NCI-H1436 treated with DMSO at 0.1 percent for 48 hours (cell line): Measurements from ENCODE around the gene TEKTIP1.

Source experiments
- DNase-seq: peaks from one replicate; lab custom pipeline; 2025; lab: John Stamatoyannopoulos, UW

TEKTIP1 gene

DNA sequence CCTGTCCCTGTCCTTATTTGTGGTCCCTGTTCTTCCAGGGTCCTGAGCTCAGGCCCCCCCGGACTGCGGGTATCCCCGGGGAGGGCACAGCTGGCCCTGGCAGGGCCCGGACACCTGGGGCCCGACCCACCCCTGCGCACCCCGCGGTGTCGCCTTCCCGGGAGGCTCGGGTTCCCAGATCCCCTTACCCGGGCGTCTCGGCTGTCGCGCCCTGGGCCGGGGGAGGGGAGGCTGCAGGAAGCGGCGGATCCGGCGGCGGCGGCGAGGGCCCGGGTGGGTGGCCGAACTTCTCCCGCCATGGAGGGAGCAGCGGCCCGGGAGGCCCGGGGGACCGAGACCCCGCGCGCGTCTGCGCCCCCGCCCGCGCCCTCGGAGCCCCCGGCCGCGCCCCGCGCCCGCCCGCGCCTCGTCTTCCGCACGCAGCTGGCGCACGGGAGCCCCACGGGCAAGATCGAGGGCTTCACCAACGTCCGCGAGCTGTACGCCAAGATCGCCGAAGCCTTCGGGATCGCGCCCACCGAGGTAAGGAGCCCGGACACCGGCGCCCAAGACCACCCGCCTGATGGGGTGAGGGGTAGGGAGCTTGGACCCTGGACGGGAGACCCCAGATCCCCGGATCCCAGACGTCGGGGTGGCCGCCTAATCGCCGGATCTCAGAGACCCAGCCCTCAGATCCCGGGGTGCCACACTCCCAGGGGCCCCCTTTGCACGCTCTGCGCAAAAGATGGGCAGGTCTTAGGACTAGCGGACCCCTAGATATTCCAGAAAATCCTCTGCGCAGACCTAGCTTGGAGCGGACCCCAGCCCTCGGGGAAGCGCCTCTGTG, 46.5 kb downstream of the TEKTIP1 start, which contains the start of gene GIPC3:
TSS of gene GIPC3 (plus strand) at position 178 of the 826 bp plus-strand sequence. CDS start at position 298, 120 bp downstream.
- DNase-seq, result no peak

DNA sequence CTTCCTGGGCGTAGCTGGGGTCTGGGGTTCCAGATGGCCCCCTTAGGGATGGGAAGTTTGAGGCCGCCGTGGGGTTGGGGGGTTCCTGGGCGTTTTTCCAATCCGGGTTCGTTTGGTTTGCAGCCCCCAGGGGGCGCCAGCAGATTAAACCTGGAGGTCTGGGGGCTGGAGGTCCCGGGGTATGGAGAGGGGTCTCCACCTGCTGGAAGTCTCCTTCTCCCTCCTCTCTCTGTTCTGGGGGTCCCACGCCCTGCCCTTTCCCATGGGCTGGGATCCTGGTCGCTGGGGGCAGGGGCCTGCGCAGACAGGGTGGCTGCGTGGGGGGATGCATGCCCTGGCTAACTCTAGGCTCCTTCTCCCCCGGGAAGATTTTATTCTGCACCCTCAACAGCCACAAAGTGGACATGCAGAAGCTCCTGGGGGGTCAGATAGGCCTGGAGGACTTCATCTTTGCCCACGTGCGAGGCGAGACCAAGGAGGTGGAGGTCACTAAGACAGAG, 47.2 kb downstream of the TEKTIP1 start:
- no peak for DNase-seq

DNA sequence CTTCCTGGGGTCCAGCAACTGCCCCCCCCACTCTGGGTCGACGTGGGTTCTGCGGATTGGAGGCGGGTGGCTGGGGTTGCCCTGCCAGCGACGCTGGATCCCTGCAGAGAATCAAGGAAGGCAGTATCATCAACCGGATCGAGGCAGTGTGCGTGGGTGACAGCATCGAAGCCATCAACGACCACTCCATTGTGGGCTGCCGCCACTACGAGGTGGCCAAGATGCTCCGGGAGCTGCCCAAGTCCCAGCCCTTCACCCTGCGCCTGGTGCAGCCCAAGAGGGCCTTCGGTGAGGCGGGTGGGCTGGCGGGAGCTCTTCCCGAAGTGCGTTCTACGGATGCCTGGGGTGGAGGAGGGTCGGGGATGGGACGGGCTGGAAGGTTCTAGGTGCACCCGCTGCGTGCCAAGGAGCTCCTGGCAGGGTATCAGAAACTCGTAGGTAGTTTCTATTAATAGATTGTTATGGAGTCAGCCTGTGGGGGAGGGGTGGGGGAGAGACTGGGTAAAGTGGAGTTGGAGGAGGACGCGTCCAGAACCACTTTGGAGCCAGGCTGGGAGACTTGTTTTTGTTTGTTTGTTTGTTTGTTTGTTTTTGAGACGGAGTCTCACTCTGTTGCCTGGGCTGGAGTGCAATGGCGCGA, 47.9 kb downstream of the TEKTIP1 start:
- no peak for DNase-seq

DNA sequence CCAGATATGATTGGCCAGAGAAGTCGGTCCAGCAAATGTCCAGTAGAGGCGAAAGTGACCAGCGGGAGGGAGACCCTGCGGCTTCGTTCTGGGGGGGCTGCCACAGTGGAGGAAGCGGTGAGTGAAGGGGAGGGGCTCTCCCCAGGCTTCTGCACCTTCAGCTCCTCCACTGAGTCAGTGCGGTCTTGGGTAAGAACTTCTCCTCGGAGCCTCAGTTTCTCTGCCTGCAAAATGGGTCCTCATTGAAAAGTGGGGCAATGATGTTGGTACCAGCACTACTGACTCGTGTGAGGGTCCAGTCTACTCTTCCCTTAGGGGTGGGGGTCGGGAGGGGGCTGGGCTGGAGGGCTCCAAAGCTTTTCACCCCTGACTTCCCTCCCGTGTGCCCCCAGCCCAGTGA, 50.5 kb downstream of the TEKTIP1 start:
- no peak for DNase-seq

DNA sequence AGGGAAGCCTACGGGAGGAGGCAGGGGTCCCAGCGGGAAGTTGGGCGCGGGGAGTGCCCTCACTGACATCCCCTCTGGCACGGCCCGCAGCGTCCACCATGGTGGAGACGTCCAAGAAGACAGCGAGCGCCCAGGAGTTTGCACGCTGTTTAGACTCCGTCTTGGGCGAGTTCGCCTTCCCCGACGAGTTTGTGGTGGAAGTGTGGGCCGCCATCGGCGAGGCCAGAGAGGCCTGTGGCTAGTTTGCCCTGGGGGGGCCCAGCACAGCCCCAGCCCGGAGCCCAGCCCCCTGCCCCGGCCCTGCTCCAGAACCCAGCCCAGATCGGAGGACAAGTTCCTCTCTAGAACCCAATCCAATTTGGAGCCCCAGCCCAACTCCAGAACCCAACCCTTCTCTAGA, 51.0 kb downstream of the TEKTIP1 start:
- DNase-seq, result no peak

DNA sequence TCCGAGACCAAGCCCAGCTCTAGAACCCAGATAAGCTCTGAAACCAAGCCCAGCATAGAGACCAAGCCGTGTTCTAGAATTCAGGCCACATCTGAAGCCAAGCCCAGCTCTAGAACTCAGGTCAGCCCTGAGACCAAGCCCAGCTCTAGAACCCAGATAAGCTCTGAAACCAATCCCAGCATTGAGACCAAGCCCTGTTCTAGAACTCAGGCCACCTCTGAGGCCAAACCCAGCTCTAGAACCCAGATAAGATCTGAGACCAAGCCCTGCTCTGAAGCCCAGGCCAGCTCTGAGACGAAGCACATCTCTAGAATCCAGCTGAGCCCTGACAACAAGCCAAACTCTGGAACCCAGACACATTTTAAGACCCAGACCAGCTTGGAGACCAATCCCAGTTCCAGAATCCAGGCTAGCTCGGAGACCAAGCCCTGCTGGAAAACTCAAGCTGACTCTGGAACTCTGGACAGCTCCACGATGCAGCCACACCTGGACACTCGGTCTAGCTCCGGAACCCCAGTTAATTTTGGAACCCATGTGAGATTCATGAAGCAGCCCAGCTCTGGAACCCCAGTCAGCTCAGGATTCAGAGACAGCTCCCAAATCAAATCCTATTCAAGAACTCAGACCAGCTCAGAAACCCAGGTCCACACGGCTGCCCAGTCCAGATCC, 52.2 kb downstream of the TEKTIP1 start:
- no peak for DNase-seq

DNA sequence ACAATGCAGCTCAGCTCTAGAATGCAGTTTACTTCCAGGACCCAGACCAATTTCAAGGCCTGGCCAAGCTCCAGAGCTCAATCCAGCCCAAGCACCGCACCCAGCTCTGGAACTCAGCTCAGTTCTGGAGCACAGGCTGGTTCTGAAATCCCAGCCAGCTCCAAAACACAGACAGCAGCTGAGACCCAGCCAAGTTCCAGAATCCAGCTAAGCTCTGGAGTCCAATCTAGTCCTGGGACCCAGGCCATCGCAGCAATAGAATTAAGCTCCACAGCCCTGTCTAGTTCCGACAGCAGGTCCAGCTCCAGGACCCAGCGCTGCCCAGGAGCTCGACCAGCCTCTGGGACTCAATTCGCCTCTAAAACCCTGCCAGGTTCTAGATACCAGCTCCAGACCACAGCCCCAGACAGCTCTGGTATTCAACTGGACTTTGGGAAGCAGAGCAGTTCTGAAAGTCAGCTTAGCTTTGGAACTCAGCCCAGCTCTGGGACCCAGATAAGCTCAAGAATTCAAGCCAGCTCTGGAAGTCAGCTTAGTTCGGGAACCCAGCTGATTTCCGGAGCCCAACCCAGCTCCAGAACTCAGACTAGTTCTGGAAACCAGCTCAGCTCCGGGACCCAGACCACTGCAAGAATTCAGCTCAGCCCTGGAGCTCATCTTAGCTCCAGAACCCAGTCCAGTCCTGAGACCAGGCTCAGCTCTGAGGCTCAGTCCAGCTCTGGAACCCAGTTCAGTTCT, 53.1 kb downstream of the TEKTIP1 start:
- DNase-seq, result no peak

DNA sequence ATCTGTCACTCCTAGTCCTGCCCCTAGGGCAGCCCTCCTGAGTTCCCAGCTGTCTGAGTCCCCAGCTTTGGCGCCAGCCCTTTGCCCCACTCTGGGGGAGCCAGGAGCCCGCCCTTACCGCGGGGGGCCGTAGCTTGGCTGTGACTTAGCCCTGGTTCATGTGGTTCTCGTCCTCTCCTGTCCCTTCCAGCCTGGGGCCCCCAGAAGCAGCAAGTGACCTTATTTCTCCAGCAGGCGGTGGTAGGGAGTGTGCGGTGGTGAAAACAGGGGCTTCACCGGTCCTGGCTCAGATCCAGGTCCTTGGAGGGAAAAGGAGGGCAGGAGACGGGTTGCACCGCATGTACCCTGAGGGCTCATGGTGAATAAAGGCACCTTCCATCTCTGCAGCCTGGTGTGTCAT, 54.2 kb downstream of the TEKTIP1 start:
- no peak for DNase-seq
